Left lung (tissue), 10 donors: ENCODE data around the gene CD276. TPM values are rescaled to one million over a fixed set of nuclear protein-coding genes. Genes with fewer than 3 reads are reported as not detected.

Experiments
- ATAC-seq: fragments of 200-7000 bp; cut with Tn5 transposase; one replicate; pipeline ENCODE4 v1.9.1; 2020; ENCODE audit warnings: moderate library complexity
- DNase-seq, 4 donors: peaks; one replicate each; pipeline ENCODE4 v3.0.0-alpha.2; 2013 to 2020
- H3K27ac ChIP-seq, 2 donors: fragments of 200-600 bp; sonication (generic) in 1 of 2; one replicate each; pipeline versions ENCODE4 v1.5.0 to v1.8.0; 2020 to 2021
- H3K27me3 ChIP-seq, 2 donors: fragments of 200-600 bp; sonication (generic) in 1 of 2; one replicate each; pipeline versions ENCODE4 v1.5.0 to v1.8.0; 2020 to 2021
- H3K36me3 ChIP-seq, 2 donors: fragments of 200-600 bp; sonication (generic) in 1 of 2; one replicate each; pipeline versions ENCODE4 v1.5.0 to v1.8.0; 2020 to 2021
- H3K4me1 ChIP-seq, 2 donors: fragments of 200-600 bp; one replicate each; pipeline ENCODE4 v1.8.0; 2021
- H3K4me3 ChIP-seq, 2 donors: fragments of 200-600 bp; sonication (generic) in 1 of 2; one replicate each; pipeline versions ENCODE4 v1.5.0 to v1.8.0; 2020 to 2021; ENCODE audit warnings: mild to moderate bottlenecking in 1 of 2
- H3K9me3 ChIP-seq, 2 donors: fragments of 200-600 bp; sonication (generic) in 1 of 2; one replicate each; pipeline versions ENCODE4 v1.5.0 to v1.8.0; 2020 to 2021
- CTCF ChIP-seq, 2 donors: fragments of 200-600 bp; sonication (generic) in 1 of 2; IDR thresholded peaks; one replicate each; pipeline versions ENCODE4 v1.5.0 to v1.8.0; 2021; ENCODE audit warnings: antibody characterized with exemption in 2 of 2
- intact Hi-C, 2 donors: fragments of 100-400 bp; cut with DNase I; formaldehyde crosslinking; loops; one replicate each; pipeline versions ENCODE4 v1.11.2 to v1.14.2; 2022
- polyA plus RNA-seq, 6 donors: library from polyadenylated mRNA; unstranded; fragments of 120-200 nt; gene quantifications; one replicate each; pipeline ENCODE4 v1.2.1, GENCODE V29; 2013; ENCODE audit not compliant: insufficient read length in 6 of 6
- total RNA-seq, 2 donors: library from RNA; stranded (reverse); fragmentation: NEBNext Ultra II Directional; extraction: Animal tissue kit (Norgen Biotek cat#: 25700); gene quantifications; one replicate each; pipeline ENCODE4 v1.2.1, GENCODE V29; 2021
- donor health status: DM: no; HTN: yes; CAD: no.
- donor health status: DM: no; HTN: no; CAD: no.

CD276 gene
- total and polyA plus RNA-seq, 8 donors, result 71.9 to 185 (median 156) TPM

- ATAC-seq (no peak), DNase-seq (no peak)
- no peak for TF ChIP-seq CTCF (IDR thresholded peaks at IDR 0.05)
- Histone ChIP-seq H3K27ac (no peak overlapping the region), H3K36me3 (no peaks in the 10 kb centered on the region), H3K9me3 (peaks cover 0 to 6% of the 10 kb centered on the region in 2 donors), H3K4me1 (no peaks in the 10 kb centered on the region), H3K4me3 (no peak overlapping the region), H3K27me3 (peaks cover 0 to 3% of the 10 kb centered on the region in 2 donors)
- intact Hi-C loops, result no loop called here
Observed at GRCh38 chr15:73660455-73660854, 23.7 kb upstream of the CD276 start.

GRCh38 chr15:73674587-73674986, 9.6 kb upstream of the CD276 start:
- no peak for DNase-seq
- intact Hi-C loops, result no loop called here
- ATAC-seq, result no peak
- Histone ChIP-seq H3K27me3 (peaks cover 3 to 17% of the 10 kb centered on the region in 2 donors), H3K4me3 (no peak overlapping the region), H3K27ac (no peak overlapping the region), H3K36me3 (no peaks in the 10 kb centered on the region), H3K4me1 (no peaks in the 10 kb centered on the region), H3K9me3 (no peaks in the 10 kb centered on the region)
- no peak for TF ChIP-seq CTCF (IDR thresholded peaks at IDR 0.05)

- intact Hi-C loops, result no loop called here
- H3K27ac ChIP-seq, result no peak overlapping the region
Observed at GRCh38 chr15:73677146-73677607, 7.0 kb upstream of the CD276 start.

GRCh38 chr15:73677733-73678132, 6.5 kb upstream of the CD276 start:
- ATAC-seq (no peak), DNase-seq (no peak)
- Histone ChIP-seq H3K27me3 (peaks cover 0 to 9% of the 10 kb centered on the region in 2 donors), H3K27ac (no peak overlapping the region), H3K4me1 (no peaks in the 10 kb centered on the region), H3K9me3 (no peaks in the 10 kb centered on the region), H3K36me3 (no peaks in the 10 kb centered on the region), H3K4me3 (no peak overlapping the region)
- intact Hi-C loops, result no loop called here
- no peak for TF ChIP-seq CTCF (IDR thresholded peaks at IDR 0.05)

More at GRCh38 chr15:73677146-73677607, 7.0 kb upstream of the CD276 start:
- ATAC-seq, result peak; percentile 96
- DNase-seq, result peak in 2 of 4 donors; percentile 50 to 71
- H3K9me3 ChIP-seq, result no peaks in the 10 kb centered on the region
- no peak overlapping the region for H3K4me3 ChIP-seq
- peaks cover under 1 to 8% of the 10 kb centered on the region in 2 donors for H3K27me3 ChIP-seq
- no peaks in the 10 kb centered on the region for H3K4me1 ChIP-seq
- no peaks in the 10 kb centered on the region for H3K36me3 ChIP-seq
- TF ChIP-seq CTCF (IDR thresholded peaks at IDR 0.05), result peak; percentile 80 to 86

- ATAC-seq (no peak), DNase-seq (no peak)
- H3K27me3 ChIP-seq, result peaks cover 0 to 14% of the 10 kb centered on the region in 2 donors
- no peaks in the 10 kb centered on the region for H3K9me3 ChIP-seq
- H3K4me1 ChIP-seq, result peaks cover 0 to 3% of the 10 kb centered on the region in 2 donors
- intact Hi-C loops, result no loop called here
- no peak overlapping the region for H3K4me3 ChIP-seq
- no peaks in the 10 kb centered on the region for H3K36me3 ChIP-seq
- no peak overlapping the region for H3K27ac ChIP-seq
- TF ChIP-seq CTCF (IDR thresholded peaks at IDR 0.05), result no peak
Observed at GRCh38 chr15:73678498-73678897, 5.7 kb upstream of the CD276 start.
